HepG2 (cell line): ENCODE measurements around the gene LIPC. TPM values are rescaled to one million over a fixed set of nuclear protein-coding genes. Genes with fewer than 3 reads are reported as not detected.

Source experiments
- ATAC-seq: fragments of 200-7000 bp; cut with Tn5 transposase; 3 replicates; pipeline ENCODE4 v1.9.1; 2020; ENCODE audit warnings: mild to moderate bottlenecking, moderate library complexity
- BruUV-seq: library from RNA; stranded (reverse); fragments of 400-500 nt; replicated peaks from 2 replicates; lab custom pipeline; 2021; lab: Mats Ljungman, UMichigan
- CTCF ChIA-PET: fragments of 300-600 bp; formaldehyde crosslinking; extraction: SDS; loops from one replicate; lab custom pipeline; 2021; ENCODE audit warnings: low total read pairs, inconsistent platforms, low intra/inter-chr PET ratio; lab: Yijun Ruan, JAX
- POLR2A ChIA-PET: fragments of 350-600 bp; sonication (Branson Sonifier 250); formaldehyde crosslinking; loops from one replicate; lab custom pipeline; 2020; ENCODE audit warnings: antibody characterized with exemption, inconsistent platforms; lab: Yijun Ruan, JAX
- DNase-seq: peaks from one replicate; pipeline ENCODE4 v3.0.0-alpha.2; 2015; ENCODE audit warnings: low spot score
- FAIRE-seq: peaks from 3 replicates; lab custom pipeline; 2011; peaks lifted over from hg19 to GRCh38; lab: Jason Lieb, UNC
- H2AFZ ChIP-seq: one replicate; pipeline ENCODE4 v1.6.1; 2011; ENCODE audit warnings: low read length, inconsistent platforms
- H3K27ac ChIP-seq: fragments of 300-600 bp; 3 replicates; pipeline ENCODE4 v1.8.0; 2011; ENCODE audit warnings: mixed run types, mild to moderate bottlenecking, mixed read lengths, low read length, inconsistent platforms; ENCODE audit not compliant: insufficient read depth; ENCODE audit errors: extremely low read length
- H3K27me3 ChIP-seq, 2 experiments: fragments of 200-600 bp in 1 of 2; 2 replicates in 1 of 2; 3 replicates in 1 of 2; pipeline versions ENCODE4 v1.6.0 to v1.8.0; 2011; ENCODE audit warnings: low read length in 2 of 2, mild to moderate bottlenecking in 2 of 2, moderate library complexity in 2 of 2, inconsistent platforms in 1 of 2; ENCODE audit not compliant: insufficient read depth in 2 of 2, control insufficient read depth in 1 of 2
- H3K36me3 ChIP-seq, 2 experiments: fragments of 200-600 bp in 1 of 2; replicated peaks in 1 of 2; 2 replicates in 1 of 2; 3 replicates in 1 of 2; pipeline versions ENCODE4 v1.5.1 to v1.8.0; 2011; ENCODE audit warnings: low read length in 2 of 2, inconsistent platforms in 1 of 2; ENCODE audit not compliant: insufficient read depth in 2 of 2, control insufficient read depth in 1 of 2
- H3K4me1 ChIP-seq: 2 replicates; pipeline ENCODE4 v1.5.1; 2012; ENCODE audit warnings: low read length, inconsistent platforms; ENCODE audit not compliant: insufficient read depth
- H3K4me2 ChIP-seq: 2 replicates; pipeline ENCODE4 v1.6.0; 2011; ENCODE audit warnings: low read depth, low read length, inconsistent platforms
- H3K4me3 ChIP-seq, 3 experiments: fragments of 200-600 bp in 1 of 3; sonication (generic), shearing (Covaris generic) in 1 of 3; replicated peaks in 1 of 3; 2 replicates each; pipeline ENCODE4 v1.5.1; 2011 to 2016; ENCODE audit warnings: low read length in 3 of 3, inconsistent platforms in 2 of 3, low read depth in 2 of 3, mild to moderate bottlenecking in 2 of 3, control low read depth in 1 of 3, mixed read lengths in 1 of 3; ENCODE audit not compliant: insufficient read depth in 1 of 3
- H3K79me2 ChIP-seq: one replicate; pipeline ENCODE4 v1.6.1; 2011; ENCODE audit warnings: low read length, inconsistent platforms; ENCODE audit not compliant: insufficient read depth
- H3K9ac ChIP-seq: 2 replicates; pipeline ENCODE4 v1.6.0; 2011; ENCODE audit warnings: mild to moderate bottlenecking, low read depth, low read length, inconsistent platforms; ENCODE audit not compliant: insufficient read depth
- H3K9me3 ChIP-seq: 2 replicates; pipeline ENCODE4 v1.5.1; 2012; ENCODE audit warnings: mild to moderate bottlenecking, low read length
- H4K20me1 ChIP-seq: 2 replicates; pipeline ENCODE4 v1.6.0; 2011; ENCODE audit warnings: inconsistent platforms, mild to moderate bottlenecking, low read length, moderate library complexity; ENCODE audit not compliant: insufficient read depth
- EHMT2 ChIP-seq: fragments of 200-600 bp; sonication (generic); IDR thresholded peaks from 2 replicates; pipeline ENCODE4 v1.7.0; 2017; ENCODE audit warnings: antibody characterized with exemption, low read depth, low read length, borderline replicate concordance
- KLF9 ChIP-seq: IDR thresholded peaks from 2 replicates; pipeline ENCODE4 v1.6.1; 2016; ENCODE audit warnings: low read depth
- MATR3 ChIP-seq: sonication (generic); formaldehyde crosslinking; IDR thresholded peaks from 2 replicates; pipeline ENCODE4 v1.4.0; 2020; ENCODE audit warnings: missing genetic modification reagents
- NFE2L1 ChIP-seq: sonication (generic); formaldehyde crosslinking; IDR thresholded peaks from 2 replicates; pipeline ENCODE4 v1.4.0; 2020; ENCODE audit warnings: missing genetic modification reagents, mild to moderate bottlenecking, borderline replicate concordance
- NR2C2 ChIP-seq: sonication (generic); formaldehyde crosslinking; IDR thresholded peaks from 2 replicates; pipeline ENCODE4 v1.4.0; 2020; ENCODE audit warnings: missing genetic modification reagents, mild to moderate bottlenecking, moderate library complexity, borderline replicate concordance
- PAF1 ChIP-seq: IDR thresholded peaks from 2 replicates; pipeline ENCODE4 v1.6.1; 2016; ENCODE audit warnings: missing genetic modification reagents, missing compliant biosample characterization
- RBFOX2 ChIP-seq: fragments of 200-400 bp; formaldehyde crosslinking; IDR thresholded peaks from 2 replicates; pipeline ENCODE4 v1.6.1; 2017; ENCODE audit warnings: low read depth, mild to moderate bottlenecking, low read length
- RFXAP ChIP-seq: sonication (generic); formaldehyde crosslinking; IDR thresholded peaks from 2 replicates; pipeline ENCODE4 v1.4.0; 2020; ENCODE audit warnings: missing genetic modification reagents, borderline replicate concordance
- SIX4 ChIP-seq: sonication (generic); formaldehyde crosslinking; IDR thresholded peaks from 2 replicates; pipeline ENCODE4 v1.4.0; 2020; ENCODE audit warnings: missing genetic modification reagents
- SMC3 ChIP-seq: IDR thresholded peaks from 2 replicates; pipeline ENCODE4 v1.6.1; 2011; ENCODE audit warnings: low read length, improper control_type of control experiment
- TCF7 ChIP-seq: sonication (generic); IDR thresholded peaks from 2 replicates; pipeline ENCODE4 v1.6.1; 2016; ENCODE audit warnings: antibody characterized with exemption, low read depth
- TMF1 ChIP-seq: sonication (generic); formaldehyde crosslinking; IDR thresholded peaks from 2 replicates; pipeline ENCODE4 v1.8.1; 2022; ENCODE audit warnings: low read depth, missing genetic modification reagents
- ZFP1 ChIP-seq: IDR thresholded peaks from 2 replicates; pipeline ENCODE4 v1.6.1; 2016
- ZMYM4 ChIP-seq: sonication (generic); formaldehyde crosslinking; IDR thresholded peaks from 2 replicates; pipeline ENCODE4 v1.8.1; 2023; ENCODE audit warnings: mild to moderate bottlenecking, missing genetic modification reagents
- ZNF577 ChIP-seq: sonication (generic); formaldehyde crosslinking; IDR thresholded peaks from 2 replicates; pipeline ENCODE4 v1.4.0; 2020; ENCODE audit warnings: mild to moderate bottlenecking, low read depth, missing genetic modification reagents, borderline replicate concordance
- ZNF777 ChIP-seq: sonication (generic); formaldehyde crosslinking; IDR thresholded peaks from 2 replicates; pipeline ENCODE4 v1.4.0; 2020; ENCODE audit warnings: missing genetic modification reagents
- ZSCAN25 ChIP-seq: sonication (generic); formaldehyde crosslinking; IDR thresholded peaks from 2 replicates; pipeline ENCODE4 v1.8.0; 2022; ENCODE audit warnings: mild to moderate bottlenecking, missing genetic modification reagents
- WGBS: methylation state at CpG from one replicate; pipeline ENCODE4 v1.1.6; 2017; ENCODE audit warnings: low lambda C conversion rate; 5-methylcytosine and 5-hydroxymethylcytosine counted together
- in situ Hi-C: cut with HindIII; loops from 2 replicates; pipeline ENCODE4 v1.10.0; 2017; ENCODE audit warnings: low pct_unique_long_range_greater_than_20kb; ENCODE audit not compliant: extremely low pct_ligation_motif_present
- intact Hi-C: fragments of 100-400 bp; cut with micrococcal nuclease; formaldehyde crosslinking; loops from one replicate; pipeline ENCODE4 v1.10.0; 2022; ENCODE audit not compliant: unreplicated experiment
- polyA plus RNA-seq, 8 experiments: library from polyadenylated mRNA; depleted of rRNA in 3 of 8; stranded (reverse) in 7 of 8; unstranded in 1 of 8; fragments of >200 nt; fragmentation: Illumina TruSeq in 4 of 8; extraction: Trizol in 4 of 8; gene quantifications; 2 replicates each; pipeline versions ENCODE4 v1.2.1 to v1.2.3, GENCODE V29; 2011 to 2016; ENCODE audit warnings: low read depth in 4 of 8, missing spikeins in 1 of 8, mixed read lengths in 1 of 8; ENCODE audit not compliant: insufficient read depth in 1 of 8
- total RNA-seq, 5 experiments: library from RNA; depleted of rRNA; stranded (reverse); fragments of >200 nt; fragmentation: Illumina TruSeq; extraction: Trizol; gene quantifications; 2 replicates each; pipeline ENCODE4 v1.2.3, GENCODE V29; 2016; ENCODE audit warnings: low read depth in 1 of 5
- TF ChIP-seq, protein P1 (sequence below): IDR thresholded peaks from 2 replicates; pipeline ENCODE4 v1.6.1; 2012; ENCODE audit warnings: inconsistent platforms
- TF ChIP-seq, protein P2 (sequence below): IDR thresholded peaks from 2 replicates; pipeline ENCODE4 v1.6.1; 2016; ENCODE audit warnings: missing compliant biosample characterization, missing genetic modification reagents, borderline replicate concordance

LIPC gene
- total and polyA plus RNA-seq, 2 of the 13 experiments (the other 11 are each of a cell fraction or from before 2014, with no cell fraction given): 26.0 to 38.0 TPM

DNA sequence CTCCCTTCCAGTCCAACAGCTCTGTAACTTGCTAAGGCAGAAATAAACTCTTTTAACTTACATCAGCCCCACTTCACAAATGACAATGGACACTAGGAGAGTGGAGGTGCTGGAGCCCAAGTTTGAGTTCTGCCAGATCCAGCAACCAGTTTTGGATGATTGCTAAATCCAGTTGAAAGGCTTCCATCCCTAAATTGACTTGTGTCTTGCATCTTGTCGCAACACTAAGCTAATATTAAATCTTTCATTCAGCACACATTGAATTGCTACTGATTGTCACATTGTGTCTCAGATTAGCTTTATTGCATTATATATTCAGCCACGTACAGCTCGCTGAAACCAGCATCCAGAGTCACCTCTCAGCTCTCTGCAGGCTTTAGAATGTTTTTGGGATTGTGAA lies 41.7 kb upstream of the LIPC start:
- TF ChIP-seq NR2C2 (CRISPR knock-in tag) (no peak), SMC3 (no peak), ZMYM4 (CRISPR knock-in tag) (no peak), ZNF577 (no peak), NFE2L1 (CRISPR knock-in tag) (no peak), TCF7 (no peak), KLF9 (no peak), SIX4 (no peak), RBFOX2 (no peak), ZNF777 (no peak), ZSCAN25 (CRISPR knock-in tag) (no peak), TMF1 (CRISPR knock-in tag) (no peak), PAF1 (CRISPR knock-in tag) (no peak), ZFP1 (CRISPR knock-in tag) (no peak), RFXAP (no peak), EHMT2 (no peak), MATR3 (no peak)
- TF ChIP-seq, protein P1, sequence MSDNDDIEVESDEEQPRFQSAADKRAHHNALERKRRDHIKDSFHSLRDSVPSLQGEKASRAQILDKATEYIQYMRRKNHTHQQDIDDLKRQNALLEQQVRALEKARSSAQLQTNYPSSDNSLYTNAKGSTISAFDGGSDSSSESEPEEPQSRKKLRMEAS: no peak
- TF ChIP-seq, protein P2, sequence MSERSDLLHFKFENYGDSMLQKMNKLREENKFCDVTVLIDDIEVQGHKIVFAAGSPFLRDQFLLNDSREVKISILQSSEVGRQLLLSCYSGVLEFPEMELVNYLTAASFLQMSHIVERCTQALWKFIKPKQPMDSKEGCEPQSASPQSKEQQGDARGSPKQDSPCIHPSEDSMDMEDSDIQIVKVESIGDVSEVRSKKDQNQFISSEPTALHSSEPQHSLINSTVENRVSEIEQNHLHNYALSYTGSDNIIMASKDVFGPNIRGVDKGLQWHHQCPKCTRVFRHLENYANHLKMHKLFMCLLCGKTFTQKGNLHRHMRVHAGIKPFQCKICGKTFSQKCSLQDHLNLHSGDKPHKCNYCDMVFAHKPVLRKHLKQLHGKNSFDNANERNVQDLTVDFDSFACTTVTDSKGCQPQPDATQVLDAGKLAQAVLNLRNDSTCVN (CRISPR knock-in tag): no peak
- Histone ChIP-seq H3K27ac (no peak overlapping the region), H3K27me3 (peaks cover 0 to 5% of the 10 kb centered on the region in 2 experiments; a peak in 2 of 5 replicates), H3K9me3 (no peaks in the 10 kb centered on the region), H3K4me3 (no peak overlapping the region), H2AFZ (no peak overlapping the region), H3K4me2 (no peak overlapping the region), H3K9ac (no peak overlapping the region), H3K36me3 (no peaks in the 10 kb centered on the region), H3K4me1 (peaks cover 11% of the 10 kb centered on the region), H4K20me1 (no peaks in the 10 kb centered on the region), H3K79me2 (no peaks in the 10 kb centered on the region)
- no TSS peak for BruUV-seq
- no peak for ATAC-seq
- DNase-seq: no peak
- ChIA-PET CTCF (no interaction called here), POLR2A (no interaction called here)
- in situ Hi-C loops (no loop called here), intact Hi-C loops (no loop called here)
- no peak for FAIRE-seq
- 90% methylated on average over 3 of the region's 3 CpGs for WGBS
